Breast epithelium (tissue), 3 donors: Measurements from ENCODE around the gene TNFSF10.

Experiments used
- CTCF ChIP-seq, 3 donors: fragments of 450-650 bp; IDR thresholded peaks; one replicate each; pipeline ENCODE4 v1.5.1; 2016 to 2017; ENCODE audit warnings: antibody characterized with exemption in 3 of 3, mild to moderate bottlenecking in 3 of 3, moderate library complexity in 3 of 3
- POLR2A ChIP-seq: fragments of 450-650 bp; IDR thresholded peaks from one replicate; pipeline ENCODE4 v1.6.1; 2016; ENCODE audit warnings: antibody characterized with exemption, mild to moderate bottlenecking, moderate library complexity

GRCh38 chr3:172551874-172552273 is 28.6 kb upstream of the TNFSF10 start:
- TF ChIP-seq POLR2A, result no peak
- TF ChIP-seq CTCF (IDR thresholded peaks at IDR 0.05), result no peak
